HUDEP-2 (cell line): ENCODE results near the gene SLC6A9.

Source experiments
- DNase-seq, 76 experiments: peaks; one replicate each; lab custom pipeline; 2025; ENCODE audit not compliant: unreplicated experiment in 76 of 76; lab: John Stamatoyannopoulos, UW

SLC6A9 gene

GRCh38 chr1:44012404-44012803 is 18.9 kb downstream of the SLC6A9 start:
- DNase-seq, result no peak

GRCh38 chr1:44010935-44011471 is 20.3 kb downstream of the SLC6A9 start:
- no peak for DNase-seq

GRCh38 chr1:44008259-44008658 is 23.0 kb downstream of the SLC6A9 start:
- DNase-seq, result no peak

DNA sequence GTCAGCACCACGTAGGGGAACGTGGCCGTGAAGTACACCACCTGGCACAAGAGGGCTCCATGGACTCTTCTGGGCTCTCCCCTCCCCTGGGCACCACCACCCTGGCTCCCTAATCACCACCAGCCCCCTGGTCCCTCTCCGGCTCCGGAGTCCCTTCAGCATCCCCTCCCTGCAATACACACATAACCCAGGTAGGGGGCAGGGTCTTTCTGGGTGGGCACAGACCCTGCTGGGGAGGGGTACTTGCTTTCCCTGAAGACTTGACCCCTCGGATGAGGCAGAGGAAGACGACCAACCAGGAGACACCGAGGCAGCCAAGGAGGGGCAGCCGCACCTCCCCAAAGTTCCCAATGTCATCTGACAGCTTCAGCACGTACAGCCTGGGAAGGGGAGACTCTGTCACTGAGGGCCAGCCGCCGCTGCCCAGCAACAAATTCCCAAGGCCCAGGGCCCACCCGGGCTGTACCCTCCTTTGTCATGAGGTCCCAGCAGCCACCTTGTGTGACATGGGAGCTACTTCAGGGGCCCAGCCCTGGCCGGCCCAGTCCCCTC is 28.6 kb downstream of the SLC6A9 start:
- no peak for DNase-seq

DNA sequence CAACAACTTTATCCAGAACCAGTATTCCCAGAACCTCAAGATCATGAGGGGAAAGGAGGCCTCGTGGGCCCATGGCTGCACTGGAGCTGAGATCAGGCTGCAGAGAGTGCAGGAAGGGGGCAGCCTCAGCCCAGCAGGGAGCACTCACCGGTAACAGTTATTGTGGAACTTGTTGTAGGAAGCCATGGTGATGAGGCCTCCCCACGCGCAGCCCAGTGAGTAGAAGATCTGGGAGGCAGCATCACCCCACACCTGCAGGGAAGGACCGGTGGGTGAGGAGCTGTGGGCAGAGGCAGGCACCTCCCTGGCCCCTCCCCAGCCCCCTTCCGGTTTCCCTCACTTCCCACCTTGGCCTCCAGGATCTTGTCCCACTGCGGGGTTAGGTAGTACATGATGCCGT is 29.1 kb downstream of the SLC6A9 start:
- DNase-seq, result no peak

GRCh38 chr1:44000122-44000665 is 31.1 kb downstream of the SLC6A9 start:
- no peak for DNase-seq

DNA sequence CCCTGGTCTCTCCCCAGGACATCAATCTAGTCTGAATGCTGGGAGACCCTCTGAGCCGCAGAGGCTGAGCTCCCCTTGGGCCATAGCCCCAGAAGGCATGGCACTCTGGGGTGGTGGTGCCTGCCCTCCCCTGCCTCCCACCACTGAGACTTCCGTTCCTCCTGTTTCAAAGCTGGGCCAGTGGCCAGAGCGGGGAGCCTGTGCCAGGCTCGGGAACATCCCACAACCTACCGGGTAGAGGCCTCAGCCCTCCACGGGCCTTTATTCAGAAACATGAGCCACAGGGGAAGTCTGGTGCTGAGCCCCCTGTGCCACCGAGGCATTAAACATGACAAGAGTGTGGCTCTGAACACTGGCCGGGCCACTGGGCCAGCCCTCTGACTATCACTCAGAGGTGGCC is 31.8 kb downstream of the SLC6A9 start:
- no peak for DNase-seq

- no peak for DNase-seq
Observed at GRCh38 chr1:43998000-43998378, 33.3 kb downstream of the SLC6A9 start.

DNA sequence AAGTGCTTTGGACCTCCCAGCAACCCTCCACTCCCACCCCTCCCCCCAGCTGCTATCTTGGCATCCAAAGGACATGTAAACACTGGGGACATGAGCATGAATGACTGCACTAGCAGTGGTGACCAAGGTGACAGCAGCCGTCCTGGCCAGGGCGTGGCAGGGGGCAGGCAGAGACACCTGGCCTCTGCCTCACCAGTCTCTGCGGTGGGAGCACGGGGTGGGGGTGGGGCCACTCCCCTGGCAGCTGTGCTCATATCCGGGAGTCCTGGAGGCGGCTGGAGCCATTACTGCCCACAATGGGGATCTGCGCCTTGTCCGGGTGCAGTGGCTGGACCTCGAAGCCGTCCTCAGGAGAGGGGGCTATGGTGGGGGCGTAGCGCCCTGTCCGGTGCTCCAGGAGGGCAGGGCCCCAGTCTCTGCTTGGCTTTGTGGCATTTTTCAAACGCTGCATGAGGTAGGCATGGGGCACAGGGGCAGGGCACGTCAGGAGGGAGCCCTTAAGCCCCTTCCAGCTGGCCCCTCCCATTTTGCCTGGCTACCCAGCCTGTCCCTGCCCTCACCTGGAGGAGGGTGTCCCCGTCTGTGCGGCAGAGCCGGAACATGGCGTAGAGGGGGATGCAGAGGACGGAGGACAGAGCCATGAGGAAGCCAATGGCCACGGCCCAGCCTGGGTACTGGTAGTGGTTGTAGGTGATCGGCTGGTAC is 33.8 kb downstream of the SLC6A9 start:
- no peak for DNase-seq

DNA sequence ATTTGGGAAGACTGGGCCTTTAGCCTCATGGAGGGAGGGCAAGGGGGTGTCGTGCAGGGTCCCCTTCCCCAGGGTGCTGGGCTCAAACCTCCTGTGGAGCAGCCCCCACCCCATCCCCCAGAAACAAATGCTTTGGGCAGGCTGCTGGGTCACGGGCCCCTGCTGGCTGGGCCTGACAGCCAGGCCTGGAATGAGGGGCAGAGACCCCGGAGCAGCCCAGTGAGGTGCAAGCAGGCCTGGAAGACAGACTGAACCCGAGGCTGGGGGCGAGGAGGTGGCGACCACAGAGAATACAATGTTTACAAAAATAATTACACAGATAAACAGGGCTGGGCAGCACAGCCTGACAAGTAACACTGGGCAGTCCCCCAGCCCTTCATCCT is 34.5 kb downstream of the SLC6A9 start:
- no peak for DNase-seq

DNA sequence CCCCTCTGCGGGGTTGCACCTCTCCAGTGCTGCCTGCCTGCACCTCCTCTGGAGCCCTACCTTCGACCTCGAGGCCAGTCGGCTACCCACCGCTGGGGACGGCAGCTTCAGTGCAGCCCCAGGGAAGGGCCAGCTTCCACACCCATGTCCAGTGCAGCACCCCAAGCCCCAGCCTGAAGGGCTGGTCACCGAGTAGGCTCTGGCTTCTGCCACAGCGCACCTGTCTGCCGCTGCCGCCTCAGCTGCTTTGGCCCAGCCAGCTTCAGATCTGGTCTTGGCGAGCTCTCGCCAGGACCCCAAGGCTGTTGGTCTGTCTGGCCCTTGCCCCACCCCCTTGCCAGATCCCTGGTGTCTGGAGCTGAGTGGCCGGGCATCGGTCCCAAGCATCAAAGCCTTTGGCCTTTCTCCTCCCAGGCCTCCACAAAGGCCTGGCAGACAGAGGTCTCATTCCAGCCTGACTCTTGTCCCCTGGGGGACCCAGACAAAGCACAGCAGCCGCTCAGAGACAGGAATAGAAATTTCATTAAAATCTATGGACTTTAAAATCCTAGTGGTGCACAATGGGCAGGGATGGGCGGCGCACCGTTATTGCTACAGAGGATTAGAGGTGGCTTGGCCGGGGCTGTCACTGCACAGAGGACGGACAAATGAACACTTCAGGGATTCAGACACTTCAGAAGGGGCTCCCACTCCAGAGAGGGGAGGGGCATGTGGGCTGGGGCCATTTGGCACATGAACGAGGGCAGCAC is 35.1 kb downstream of the SLC6A9 start:
- no peak for DNase-seq

DNA sequence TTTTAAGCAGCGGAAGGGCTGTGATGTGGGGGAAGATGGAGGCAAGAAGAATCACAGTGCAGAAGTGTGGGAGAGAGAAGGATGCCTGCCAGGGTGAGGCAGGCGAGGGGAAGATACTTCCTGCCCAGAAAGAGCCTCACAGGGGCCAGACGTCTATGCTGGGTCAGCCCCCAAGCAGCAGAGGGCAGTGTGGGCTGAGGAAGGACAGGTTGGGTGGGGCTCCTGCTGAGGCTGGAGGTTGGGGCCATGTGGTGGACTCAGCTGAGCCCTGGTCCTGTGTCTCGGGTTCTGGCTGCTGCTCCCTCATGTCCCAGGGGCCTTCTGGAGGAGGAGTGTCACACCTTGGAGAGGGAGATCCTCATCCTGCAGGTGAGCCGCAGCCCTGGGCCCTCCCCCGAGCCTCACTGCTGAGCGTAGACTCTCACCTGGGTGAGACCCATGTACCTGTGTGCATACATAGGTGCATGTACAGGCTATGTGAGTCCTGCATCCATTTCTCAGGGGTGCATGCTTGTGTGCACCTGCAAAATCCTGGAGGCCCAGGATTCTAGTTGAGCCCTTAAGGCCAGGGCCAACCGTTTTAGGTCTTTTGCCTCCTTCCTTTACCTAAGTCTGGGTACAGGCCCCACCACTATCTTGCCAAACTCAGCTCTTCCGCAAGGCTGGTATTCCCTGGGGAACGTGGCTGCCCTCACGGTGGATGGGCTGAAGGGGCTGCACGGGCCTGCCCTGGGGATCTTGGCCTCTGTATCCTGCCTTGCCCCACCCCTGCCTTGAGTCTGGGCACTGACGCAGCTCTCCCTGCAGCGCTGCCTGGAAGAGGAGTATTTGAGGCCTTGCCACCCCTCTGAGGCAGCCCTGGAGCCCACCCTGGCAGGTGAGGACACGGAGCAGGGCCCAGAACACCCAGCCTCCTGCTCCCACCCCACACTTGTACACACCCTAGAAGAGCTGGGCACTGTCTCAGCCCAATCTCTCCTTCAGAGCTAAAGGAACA is 36.2 kb downstream of the SLC6A9 start:
- peak in 68 of 76 experiments; percentile 10 to 79 (median 56) for DNase-seq

GRCh38 chr1:43994071-43994470 is 37.2 kb downstream of the SLC6A9 start:
- no peak for DNase-seq

DNA sequence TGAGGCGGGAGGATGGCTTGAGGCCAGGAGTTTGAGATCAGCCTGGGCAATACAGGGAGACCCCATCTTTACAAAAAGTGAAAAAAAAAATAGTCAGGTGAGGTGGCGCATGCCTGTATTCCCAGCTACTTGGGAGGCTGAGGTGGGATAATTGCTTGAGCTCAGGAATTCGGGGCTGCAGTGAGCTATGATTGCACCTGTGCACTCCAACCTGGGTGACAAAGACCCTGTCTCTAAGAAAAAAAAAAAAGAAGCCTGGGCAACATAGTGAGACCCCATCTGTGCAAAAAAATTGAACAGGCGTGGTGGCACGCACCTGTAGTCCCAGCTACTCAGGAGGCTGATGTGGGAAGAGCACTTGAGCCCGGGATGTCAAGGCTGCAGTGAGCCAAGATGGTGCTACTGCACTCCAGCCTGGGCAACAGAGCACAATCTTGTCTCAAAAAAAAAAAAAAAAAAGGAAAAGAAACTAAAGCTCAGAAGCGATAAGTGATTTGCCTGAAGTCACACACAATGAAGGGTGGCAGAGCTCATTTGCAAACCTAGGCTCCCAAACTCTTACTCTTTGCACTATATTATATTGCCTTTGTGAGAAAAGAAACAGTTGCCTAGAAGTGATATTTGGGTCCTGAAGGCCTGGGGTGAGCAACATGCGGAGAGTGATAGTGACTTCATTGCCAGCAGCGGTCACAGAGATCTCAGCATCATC is 37.9 kb downstream of the SLC6A9 start:
- no peak for DNase-seq

GRCh38 chr1:43992232-43992995 is 38.8 kb downstream of the SLC6A9 start:
- no peak for DNase-seq

GRCh38 chr1:43991476-43992231 is 39.6 kb downstream of the SLC6A9 start, which contains the start of gene CCDC24:
Gene CCDC24, plus strand, starts transcription at chr1:43991599. Its CDS starts 280 bp downstream, at chr1:43991879.
- peak in 69 of 76 experiments; percentile 21 to 93 (median 62) for DNase-seq

DNA sequence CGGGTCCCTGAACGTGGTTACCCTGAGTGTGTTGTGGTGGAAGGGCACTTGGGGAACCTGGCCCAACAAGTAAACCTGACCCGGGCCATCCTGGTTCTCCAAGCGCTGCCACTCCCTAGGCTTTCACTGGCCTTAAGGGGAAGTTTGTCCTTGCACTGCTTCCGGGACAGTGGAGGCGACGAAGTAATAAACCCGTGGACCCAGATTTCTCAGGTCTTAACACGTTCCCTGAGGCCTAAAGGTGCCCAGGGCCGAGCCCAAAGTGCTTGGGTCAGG is 40.1 kb downstream of the SLC6A9 start:
- DNase-seq, result no peak
